OCI-LY7 (cell line): ENCODE measurements around the gene ZBTB16. TPM values are rescaled to one million over a fixed set of nuclear protein-coding genes. Genes with fewer than 3 reads are reported as not detected.
A peak's percentile ranks its signal among the peaks of the same experiment; 100 is the strongest.

Source experiments
- BruUV-seq: library from RNA; stranded (reverse); fragments of 400-500 nt; replicated peaks from 2 replicates; lab custom pipeline; 2021; lab: Mats Ljungman, UMichigan
- CTCF ChIA-PET: fragments of 300-600 bp; sonication (Branson Sonifier 250); formaldehyde crosslinking; loops from one replicate; lab custom pipeline; 2022; ENCODE audit warnings: antibody characterized with exemption; ENCODE audit not compliant: unreplicated experiment; lab: Charles Lee
- POLR2A ChIA-PET: fragments of 300-600 bp; sonication (Branson Sonifier 250); formaldehyde crosslinking; loops from one replicate; lab custom pipeline; 2022; ENCODE audit warnings: antibody characterized with exemption; lab: Charles Lee
- DNase-seq: peaks from one replicate; pipeline ENCODE4 v3.0.0-alpha.2; 2015; ENCODE audit warnings: low spot score
- H2AFZ ChIP-seq: fragments of 200-600 bp; sonication (generic), shearing (Covaris generic); 2 replicates; pipeline ENCODE4 v1.6.1; 2014; ENCODE audit warnings: mild to moderate bottlenecking, antibody characterized with exemption, low read length, moderate library complexity
- H3K27ac ChIP-seq: fragments of 200-600 bp; sonication (generic); 2 replicates; pipeline ENCODE4 v1.5.1; 2014; ENCODE audit warnings: mixed run types, low read depth, mild to moderate bottlenecking, moderate library complexity, low read length, inconsistent platforms; ENCODE audit not compliant: poor library complexity, severe bottlenecking
- H3K36me3 ChIP-seq: fragments of 200-600 bp; sonication (generic); 2 replicates; pipeline ENCODE4 v1.6.1; 2014; ENCODE audit warnings: mild to moderate bottlenecking, antibody characterized with exemption, low read length, moderate library complexity, mixed read lengths; ENCODE audit not compliant: insufficient read depth
- H3K4me1 ChIP-seq: fragments of 200-600 bp; sonication (generic); 2 replicates; pipeline ENCODE4 v1.5.1; 2014; ENCODE audit warnings: mild to moderate bottlenecking, low read length; ENCODE audit not compliant: insufficient read depth, poor library complexity, severe bottlenecking
- H3K4me2 ChIP-seq: fragments of 200-600 bp; sonication (generic); 2 replicates; pipeline ENCODE4 v1.6.1; 2014; ENCODE audit warnings: mild to moderate bottlenecking, low read length
- H3K4me3 ChIP-seq: fragments of 200-600 bp; sonication (generic); 2 replicates; pipeline ENCODE4 v1.5.1; 2014; ENCODE audit warnings: mild to moderate bottlenecking, low read depth, low read length; ENCODE audit not compliant: poor library complexity, severe bottlenecking
- H3K79me2 ChIP-seq: fragments of 200-600 bp; sonication (generic); 2 replicates; pipeline ENCODE4 v1.6.1; 2016; ENCODE audit warnings: low read depth, mild to moderate bottlenecking, low read length, moderate library complexity, mixed read lengths; ENCODE audit not compliant: insufficient read depth
- H3K9me2 ChIP-seq: fragments of 200-600 bp; sonication (generic); 2 replicates; pipeline ENCODE4 v1.6.1; 2016; ENCODE audit warnings: mild to moderate bottlenecking, low read length, mixed read lengths; ENCODE audit not compliant: insufficient read depth
- H3K9me3 ChIP-seq: fragments of 200-600 bp; sonication (generic); 2 replicates; pipeline ENCODE4 v1.6.1; 2014; ENCODE audit warnings: mild to moderate bottlenecking, mixed run types, low read length, mixed read lengths
- H4K20me1 ChIP-seq: fragments of 200-600 bp; sonication (generic); 2 replicates; pipeline ENCODE4 v1.6.1; 2014; ENCODE audit warnings: mild to moderate bottlenecking, antibody characterized with exemption, low read length, moderate library complexity, mixed read lengths; ENCODE audit not compliant: insufficient read depth
- EZH2phosphoT487 ChIP-seq: fragments of 200-600 bp; sonication (generic); IDR thresholded peaks from 2 replicates; pipeline ENCODE4 v1.6.1; 2018; ENCODE audit warnings: low read depth, borderline replicate concordance, mild to moderate bottlenecking, mixed run types, antibody characterized with exemption, low read length, moderate library complexity, mixed read lengths
- intact Hi-C: fragments of 100-400 bp; cut with micrococcal nuclease; formaldehyde crosslinking; loops from one replicate; pipeline ENCODE4 v1.10.0; 2022; ENCODE audit not compliant: unreplicated experiment
- total RNA-seq, 2 experiments: library from RNA; depleted of rRNA in 1 of 2; stranded (reverse); fragments of >200 nt in 1 of 2; shearing (Covaris generic) in 1 of 2; gene quantifications; 2 replicates each; pipeline ENCODE4 v1.2.3, GENCODE V29; 2014 to 2022
- TF ChIP-seq, protein P1 (sequence below): fragments of 200-600 bp; sonication (generic); conservative IDR thresholded peaks from 2 replicates; pipeline ENCODE4 v1.5.1; 2014; ENCODE audit warnings: mild to moderate bottlenecking, antibody characterized with exemption, low read length, moderate library complexity, mixed read lengths

The ZBTB16 gene
- total RNA-seq, 2 experiments from 2014 or later: not detected

DNA sequence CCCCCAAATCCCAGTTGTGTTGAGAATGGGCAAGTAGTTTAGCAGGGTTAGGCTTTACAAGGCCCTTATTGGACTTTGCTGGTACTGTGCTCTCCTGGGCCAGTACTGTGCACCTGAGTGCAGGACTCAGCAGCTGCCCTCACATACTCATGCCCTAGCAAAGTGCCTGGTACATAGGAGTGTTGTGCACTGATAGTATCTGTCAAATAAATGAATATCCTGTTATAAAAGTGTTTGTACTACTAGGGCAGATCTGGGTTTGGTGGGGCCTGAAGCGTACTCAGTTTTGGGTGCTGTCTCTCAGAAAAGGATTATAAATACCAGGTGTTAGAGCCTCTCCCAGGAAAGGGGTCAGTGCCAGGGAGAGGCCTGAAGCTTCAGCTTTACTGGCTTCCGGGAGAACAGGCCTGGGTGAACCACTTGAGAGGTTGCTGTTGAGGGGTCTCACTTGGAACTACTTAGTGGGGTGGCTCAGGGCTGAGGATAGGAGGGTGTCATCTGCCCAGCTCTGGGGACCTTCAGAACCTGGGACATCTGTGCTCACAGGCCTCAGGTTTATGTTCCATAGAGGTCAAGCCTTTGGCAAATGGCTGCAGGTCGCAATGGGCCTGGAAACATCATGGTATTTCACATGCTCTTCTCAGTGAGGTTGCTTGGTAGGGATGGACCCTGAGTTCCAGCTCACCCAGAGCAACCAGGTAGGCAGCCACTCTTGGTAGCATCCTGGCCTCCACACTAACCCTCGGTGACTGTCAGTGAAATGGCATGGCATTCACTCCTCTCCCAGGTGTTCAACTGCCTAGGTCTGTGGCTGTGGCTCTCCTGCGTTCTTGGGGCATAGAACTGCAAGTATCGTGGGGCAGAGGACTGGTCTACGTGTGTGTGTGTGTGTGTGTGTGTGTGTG lies 106.1 kb downstream of the ZBTB16 start:
- Histone ChIP-seq H2AFZ (peak overlapping the region; percentile 95; the same call in 1 of the 2 replicates), H4K20me1 (no peaks in the 10 kb centered on the region), H3K9me3 (no peaks in the 10 kb centered on the region), H3K4me1 (peaks cover 83% of the 10 kb centered on the region), H3K9me2 (no peaks in the 10 kb centered on the region), H3K79me2 (no peaks in the 10 kb centered on the region), H3K4me2 (no peak overlapping the region), H3K27ac (no peak overlapping the region), H3K36me3 (no peaks in the 10 kb centered on the region), H3K4me3 (no peak overlapping the region)
- CTCF ChIA-PET: no interaction called here
- intact Hi-C loops: no loop called here
- POLR2A ChIA-PET: interaction anchor here (0.9 to 2.1 kb wide), 3 partner anchors 9 to 21 kb away, joined by 3 to 6 read pairs (median 3); no protein-coding TSS in a partner anchor
- BruUV-seq: no TSS peak
- no peak for TF ChIP-seq EZH2phosphoT487
- TF ChIP-seq, protein P1, sequence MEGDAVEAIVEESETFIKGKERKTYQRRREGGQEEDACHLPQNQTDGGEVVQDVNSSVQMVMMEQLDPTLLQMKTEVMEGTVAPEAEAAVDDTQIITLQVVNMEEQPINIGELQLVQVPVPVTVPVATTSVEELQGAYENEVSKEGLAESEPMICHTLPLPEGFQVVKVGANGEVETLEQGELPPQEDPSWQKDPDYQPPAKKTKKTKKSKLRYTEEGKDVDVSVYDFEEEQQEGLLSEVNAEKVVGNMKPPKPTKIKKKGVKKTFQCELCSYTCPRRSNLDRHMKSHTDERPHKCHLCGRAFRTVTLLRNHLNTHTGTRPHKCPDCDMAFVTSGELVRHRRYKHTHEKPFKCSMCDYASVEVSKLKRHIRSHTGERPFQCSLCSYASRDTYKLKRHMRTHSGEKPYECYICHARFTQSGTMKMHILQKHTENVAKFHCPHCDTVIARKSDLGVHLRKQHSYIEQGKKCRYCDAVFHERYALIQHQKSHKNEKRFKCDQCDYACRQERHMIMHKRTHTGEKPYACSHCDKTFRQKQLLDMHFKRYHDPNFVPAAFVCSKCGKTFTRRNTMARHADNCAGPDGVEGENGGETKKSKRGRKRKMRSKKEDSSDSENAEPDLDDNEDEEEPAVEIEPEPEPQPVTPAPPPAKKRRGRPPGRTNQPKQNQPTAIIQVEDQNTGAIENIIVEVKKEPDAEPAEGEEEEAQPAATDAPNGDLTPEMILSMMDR: no peak
- DNase-seq: no peak

DNA sequence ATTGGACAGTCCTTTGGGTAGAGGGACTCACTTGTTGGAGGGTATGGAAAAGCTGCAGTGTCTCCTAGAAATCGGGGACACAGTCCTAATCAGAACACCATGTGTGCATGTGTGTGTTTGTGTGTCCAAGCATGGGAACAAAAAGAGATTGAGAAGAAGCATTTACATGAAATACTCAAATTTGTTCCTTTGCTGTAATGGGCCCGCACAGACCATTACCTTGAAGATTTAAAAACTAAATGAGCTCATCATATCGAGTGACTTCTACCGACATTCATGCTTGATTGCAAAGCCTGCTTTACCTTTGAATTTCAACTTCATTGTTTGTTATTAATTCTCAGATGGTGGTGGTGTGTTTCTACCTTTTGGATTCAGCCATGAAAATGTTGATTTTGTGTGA lies 106.9 kb downstream of the ZBTB16 start:
- Histone ChIP-seq H3K9me3 (no peaks in the 10 kb centered on the region), H4K20me1 (no peaks in the 10 kb centered on the region), H3K27ac (peak overlapping the region; percentile 33), H3K36me3 (no peaks in the 10 kb centered on the region), H3K4me1 (peaks cover 75% of the 10 kb centered on the region), H2AFZ (peak overlapping the region; percentile 95), H3K4me3 (peak overlapping the region; percentile 40), H3K79me2 (no peaks in the 10 kb centered on the region), H3K9me2 (no peaks in the 10 kb centered on the region), H3K4me2 (peak overlapping the region; percentile 61)
- ChIA-PET CTCF (interaction anchor here (0.6 kb wide), 1 partner anchor 276 kb away, joined by 3 read pairs; no protein-coding TSS in a partner anchor), POLR2A (interaction anchor here (0.9 to 2.1 kb wide), 3 partner anchors 8 to 20 kb away, joined by 3 to 6 read pairs (median 3); no protein-coding TSS in a partner anchor)
- BruUV-seq: no TSS peak
- TF ChIP-seq, protein P1: no peak
- TF ChIP-seq EZH2phosphoT487: no peak
- DNase-seq: no peak
- intact Hi-C loops: no loop called here

DNA sequence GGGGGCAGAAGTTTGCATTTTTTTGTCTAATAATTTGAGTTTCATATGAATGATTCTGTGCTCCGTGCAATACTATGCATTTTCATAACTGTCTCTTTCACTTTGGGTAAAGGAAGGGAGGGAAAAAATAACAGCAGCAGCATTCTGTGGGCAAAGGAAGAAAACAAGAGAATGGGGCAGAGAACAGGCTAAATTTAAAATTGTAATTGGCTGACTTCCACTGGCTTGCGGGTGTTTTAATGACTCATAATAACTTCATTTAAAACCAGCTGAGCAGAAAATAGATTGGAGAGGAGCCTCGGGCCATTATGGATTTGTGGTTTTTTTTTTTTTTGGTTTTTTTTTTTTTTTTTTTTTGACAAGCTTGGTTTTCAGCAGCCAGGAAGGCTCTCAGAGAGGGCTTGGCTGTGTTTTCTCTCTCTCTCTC lies 107.4 kb downstream of the ZBTB16 start:
- no peaks in the 10 kb centered on the region for H3K9me2 ChIP-seq
- peak; percentile 28 for DNase-seq
- H3K36me3 ChIP-seq: no peaks in the 10 kb centered on the region
- H4K20me1 ChIP-seq: no peaks in the 10 kb centered on the region
- peak overlapping the region; percentile 61 for H3K4me2 ChIP-seq
- no TSS peak for BruUV-seq
- POLR2A ChIA-PET: interaction anchor here (0.6 to 2.1 kb wide), 4 partner anchors 8 to 407 kb away, joined by 3 to 6 read pairs (median 3); no protein-coding TSS in a partner anchor
- H2AFZ ChIP-seq: peak overlapping the region; percentile 95
- intact Hi-C loops: no loop called here
- CTCF ChIA-PET: interaction anchor here (0.6 kb wide), 1 partner anchor 277 kb away, joined by 3 read pairs; no protein-coding TSS in a partner anchor
- peak overlapping the region; percentile 33 for H3K27ac ChIP-seq
- no peaks in the 10 kb centered on the region for H3K9me3 ChIP-seq
- H3K4me3 ChIP-seq: peak overlapping the region; percentile 40
- no peaks in the 10 kb centered on the region for H3K79me2 ChIP-seq
- TF ChIP-seq, protein P1: no peak
- TF ChIP-seq EZH2phosphoT487: no peak
- H3K4me1 ChIP-seq: peaks cover 75% of the 10 kb centered on the region
